SK-N-SH (cell line): ENCODE data around the gene RFTN1. TPM values are rescaled to one million over a fixed set of nuclear protein-coding genes. Genes with fewer than 3 reads are reported as not detected.

ENCODE experiments used
- CTCF ChIA-PET: fragments of 300-600, 350-600 bp; formaldehyde crosslinking; extraction: SDS; loops from one replicate; lab custom pipeline; 2021; lab: Yijun Ruan, JAX
- POLR2A ChIA-PET: fragments of 350-600 bp; sonication (Branson Sonifier 250); formaldehyde crosslinking; extraction: SDS; loops from one replicate; lab custom pipeline; 2020; ENCODE audit warnings: antibody characterized with exemption, inconsistent platforms; lab: Yijun Ruan, JAX
- DNase-seq: peaks from one replicate; pipeline ENCODE4 v3.0.0; 2012
- H2AFZ ChIP-seq: fragments of 200-600 bp; sonication (generic); 2 replicates; pipeline ENCODE4 v1.8.1; 2016; ENCODE audit warnings: antibody characterized with exemption, mild to moderate bottlenecking, low read depth
- H3F3A ChIP-seq: fragments of 200-600 bp; sonication (generic); replicated peaks from 2 replicates; pipeline ENCODE3; 2016; ENCODE audit warnings: antibody characterized with exemption, mild to moderate bottlenecking; ENCODE audit not compliant: insufficient read depth
- H3K27ac ChIP-seq, 2 experiments: fragments of 200-500 bp in 1 of 2; fragments of 200-600 bp in 1 of 2; sonication (Bioruptor generic) in 1 of 2; sonication (generic), shearing (Covaris generic) in 1 of 2; 2 replicates each; pipeline versions ENCODE4 v1.5.1 to v1.6.1; 2014 to 2016; ENCODE audit warnings: low read depth in 2 of 2, inconsistent platforms in 1 of 2, low read length in 1 of 2, mild to moderate bottlenecking in 1 of 2, mixed read lengths in 1 of 2
- H3K27me3 ChIP-seq: fragments of 200-600 bp; sonication (generic), shearing (Covaris generic); 2 replicates; pipeline ENCODE4 v1.6.1; 2016; ENCODE audit warnings: mixed run types; ENCODE audit not compliant: insufficient read depth
- H3K36me3 ChIP-seq, 2 experiments: fragments of 200-500 bp in 1 of 2; fragments of 200-600 bp in 1 of 2; sonication (Bioruptor generic) in 1 of 2; sonication (generic) in 1 of 2; replicated peaks in 1 of 2; 2 replicates each; pipeline versions ENCODE3 to v1.5.1; 2014 to 2016; ENCODE audit warnings: low read length in 1 of 2, mild to moderate bottlenecking in 1 of 2; ENCODE audit not compliant: insufficient read depth in 2 of 2, control insufficient read depth in 1 of 2
- H3K4me1 ChIP-seq, 2 experiments: fragments of 200-500 bp in 1 of 2; fragments of 200-600 bp in 1 of 2; sonication (Bioruptor generic) in 1 of 2; sonication (generic), shearing (Covaris generic) in 1 of 2; 2 replicates each; pipeline versions ENCODE4 v1.5.1 to v1.6.1; 2014 to 2016; ENCODE audit warnings: low read depth in 1 of 2, low read length in 1 of 2, mixed run types in 1 of 2; ENCODE audit not compliant: insufficient read depth in 2 of 2, control insufficient read depth in 1 of 2
- H3K4me2 ChIP-seq: fragments of 200-600 bp; sonication (generic), shearing (Covaris generic); 2 replicates; pipeline ENCODE4 v1.6.1; 2017; ENCODE audit warnings: mixed run types
- H3K4me3 ChIP-seq, 2 experiments: fragments of 200-500 bp in 1 of 2; fragments of 200-600 bp in 1 of 2; sonication (Bioruptor generic) in 1 of 2; sonication (generic), shearing (Covaris generic) in 1 of 2; 2 replicates each; pipeline versions ENCODE4 v1.5.1 to v1.8.1; 2014 to 2016; ENCODE audit warnings: low read depth in 2 of 2, inconsistent platforms in 1 of 2, low read length in 1 of 2, mild to moderate bottlenecking in 1 of 2, mixed read lengths in 1 of 2, moderate library complexity in 1 of 2
- H3K79me2 ChIP-seq: fragments of 200-600 bp; sonication (generic); 2 replicates; pipeline ENCODE4 v1.8.1; 2017; ENCODE audit warnings: mild to moderate bottlenecking; ENCODE audit not compliant: insufficient read depth
- H3K9ac ChIP-seq: fragments of 200-600 bp; sonication (generic); 2 replicates; pipeline ENCODE4 v1.6.1; 2017; ENCODE audit warnings: mixed run types
- H3K9me2 ChIP-seq: fragments of 200-600 bp; sonication (generic); 2 replicates; pipeline ENCODE4 v1.6.1; 2017; ENCODE audit warnings: mixed run types
- H3K9me3 ChIP-seq: fragments of 200-600 bp; sonication (generic); 2 replicates; pipeline ENCODE4 v1.6.1; 2017; ENCODE audit warnings: mixed run types, mild to moderate bottlenecking, moderate library complexity
- H4K20me1 ChIP-seq: fragments of 200-600 bp; sonication (generic); 2 replicates; pipeline ENCODE4 v1.6.1; 2017; ENCODE audit warnings: mild to moderate bottlenecking, mixed run types; ENCODE audit not compliant: insufficient read depth
- CTCF ChIP-seq: fragments of 200-600 bp; sonication (generic); IDR thresholded peaks from 2 replicates; pipeline ENCODE4 v1.6.1; 2017; ENCODE audit warnings: antibody characterized with exemption, mild to moderate bottlenecking, moderate library complexity
- EP300 ChIP-seq, 2 experiments: IDR thresholded peaks; 2 replicates each; pipeline versions ENCODE4 v1.4.0 to v1.6.1; 2012; ENCODE audit warnings: borderline replicate concordance in 1 of 2, low read depth in 1 of 2, low read length in 1 of 2
- FOXJ3 ChIP-seq: sonication (generic); formaldehyde crosslinking; IDR thresholded peaks from 2 replicates; pipeline ENCODE4 v1.5.1; 2020; ENCODE audit warnings: mild to moderate bottlenecking, missing genetic modification reagents
- MEF2A ChIP-seq: IDR thresholded peaks from 2 replicates; pipeline ENCODE4 v1.4.0; 2012; ENCODE audit warnings: low read depth, borderline replicate concordance
- MXI1 ChIP-seq: IDR thresholded peaks from 2 replicates; pipeline ENCODE4 v1.6.1; 2012; ENCODE audit warnings: mild to moderate bottlenecking, low read depth, low read length, improper control_type of control experiment
- POLR2AphosphoS5 ChIP-seq: IDR thresholded peaks from 2 replicates; pipeline ENCODE4 v1.6.1; 2012; ENCODE audit warnings: low read depth, low read length
- RAD21 ChIP-seq: IDR thresholded peaks from 2 replicates; pipeline ENCODE4 v1.6.1; 2012; ENCODE audit warnings: mild to moderate bottlenecking, low read length
- RCOR1 ChIP-seq: fragments of 150-350 bp; IDR thresholded peaks from 2 replicates; pipeline ENCODE4 v1.6.1; 2017; ENCODE audit warnings: antibody characterized with exemption, low read length
- RFX5 ChIP-seq: IDR thresholded peaks from 2 replicates; pipeline ENCODE4 v1.6.1; 2012; ENCODE audit warnings: mild to moderate bottlenecking, improper control_type of control experiment, low read length
- RXRA ChIP-seq: IDR thresholded peaks from 2 replicates; pipeline ENCODE4 v1.4.0; 2012; ENCODE audit warnings: low read depth, mild to moderate bottlenecking, borderline replicate concordance
- SIN3A ChIP-seq: IDR thresholded peaks from 2 replicates; pipeline ENCODE4 v1.6.1; 2012; ENCODE audit warnings: low read depth, mild to moderate bottlenecking, low read length, moderate library complexity, borderline replicate concordance
- TCF12 ChIP-seq: IDR thresholded peaks from 2 replicates; pipeline ENCODE4 v1.4.0; 2012
- USF2 ChIP-seq: fragments of 150-350 bp; IDR thresholded peaks from 2 replicates; pipeline ENCODE4 v1.6.1; 2017; ENCODE audit warnings: antibody characterized with exemption, low read length, low read depth, borderline replicate concordance
- WGBS: methylation state at CpG from one replicate; pipeline ENCODE4 v1.1.6; 2017; ENCODE audit warnings: low lambda C conversion rate; 5-methylcytosine and 5-hydroxymethylcytosine counted together
- polyA plus RNA-seq, 3 experiments: library from polyadenylated mRNA; depleted of rRNA; stranded (reverse); fragments of >200 nt; gene quantifications; 2 replicates each; pipeline ENCODE4 v1.2.3, GENCODE V29; 2012

RFTN1 gene
- polyA plus RNA-seq, 1 of the 3 experiments (the other 2 are of a cell fraction): 21.2 TPM

- H3K4me2 ChIP-seq: no peak overlapping the region
- no peaks in the 10 kb centered on the region for H4K20me1 ChIP-seq
- H3K27ac ChIP-seq: no peak overlapping the region; a peak in 1 of 4 replicates
- TF ChIP-seq MXI1 (no peak), RXRA (no peak)
- H3K4me3 ChIP-seq: no peak overlapping the region
- H2AFZ ChIP-seq: no peak overlapping the region
- ChIA-PET POLR2A (no interaction called here), CTCF (interaction anchor here (1.7 to 2.7 kb wide), 3 partner anchors 10 to 316 kb away, joined by 5 to 13 read pairs (median 6); no protein-coding TSS in a partner anchor)
- 98% methylated on average over 2 of the region's 2 CpGs for WGBS
- DNase-seq: no peak
- H3K9ac ChIP-seq: no peak overlapping the region
- peaks cover 3% of the 10 kb centered on the region for H3F3A ChIP-seq
- H3K36me3 ChIP-seq: peaks cover 0 to 35% of the 10 kb centered on the region in 2 experiments
- H3K9me2 ChIP-seq: no peaks in the 10 kb centered on the region
- no peaks in the 10 kb centered on the region for H3K79me2 ChIP-seq
- H3K27me3 ChIP-seq: no peaks in the 10 kb centered on the region
- H3K9me3 ChIP-seq: no peaks in the 10 kb centered on the region
- H3K4me1 ChIP-seq: no peaks in the 10 kb centered on the region
Observed at GRCh38 chr3:16280671-16281070, 232.8 kb downstream of the RFTN1 start.

- Histone ChIP-seq H4K20me1 (no peaks in the 10 kb centered on the region), H3K36me3 (peaks cover 0 to 35% of the 10 kb centered on the region in 2 experiments), H3K9ac (no peak overlapping the region)
- TF ChIP-seq USF2: no peak
- no peak for TF ChIP-seq RCOR1
- TF ChIP-seq POLR2AphosphoS5: no peak
- TF ChIP-seq RFX5: no peak
- no peak for TF ChIP-seq TCF12
- no peak for TF ChIP-seq RAD21
- TF ChIP-seq MEF2A: no peak
- TF ChIP-seq, all 33 proteins: peak for 0
- no peak for DNase-seq
- Histone ChIP-seq H3K9me2 (no peaks in the 10 kb centered on the region), H3K79me2 (no peaks in the 10 kb centered on the region), H3F3A (peaks cover 3% of the 10 kb centered on the region), H3K9me3 (no peaks in the 10 kb centered on the region), H3K4me3 (no peak overlapping the region), H3K4me1 (no peaks in the 10 kb centered on the region), H3K27me3 (no peaks in the 10 kb centered on the region), H2AFZ (no peak overlapping the region), H3K4me2 (no peak overlapping the region), H3K27ac (no peak overlapping the region)
- ChIA-PET POLR2A (no interaction called here), CTCF (interaction anchor here (0.7 to 2.8 kb wide), 4 partner anchors 11 to 292 kb away, joined by 3 to 20 read pairs (median 4); no protein-coding TSS in a partner anchor)
- WGBS: 100% methylated on average over 3 of the region's 3 CpGs
Observed at GRCh38 chr3:16279010-16279801, 234.3 kb downstream of the RFTN1 start.

- H3K4me2 ChIP-seq: no peak overlapping the region
- H3K9me3 ChIP-seq: no peaks in the 10 kb centered on the region
- peaks cover 3% of the 10 kb centered on the region for H3F3A ChIP-seq
- no peaks in the 10 kb centered on the region for H3K9me2 ChIP-seq
- no peaks in the 10 kb centered on the region for H3K27me3 ChIP-seq
- peaks cover 0 to 46% of the 10 kb centered on the region in 2 experiments for H3K36me3 ChIP-seq
- CTCF ChIA-PET: interaction anchor here (1.3 to 2.8 kb wide), 2 partner anchors 9 to 13 kb away, joined by 9 to 20 read pairs; no protein-coding TSS in a partner anchor
- DNase-seq: no peak
- H3K79me2 ChIP-seq: no peaks in the 10 kb centered on the region
- TF ChIP-seq RCOR1 (no peak), MXI1 (no peak), TCF12 (no peak), CTCF (no peak), EP300 (IDR thresholded peaks at IDR 0.05; ENCODE audit: borderline replicate concordance in 1 of 2, low read depth in 1 of 2, low read length in 1 of 2) (no peak), SIN3A (no peak), FOXJ3 (CRISPR knock-in tag) (no peak)
- TF ChIP-seq, all 33 proteins: peak for 0
- 92% methylated on average over 3 of the region's 3 CpGs for WGBS
- Histone ChIP-seq H4K20me1 (no peaks in the 10 kb centered on the region), H2AFZ (no peak overlapping the region), H3K4me1 (no peaks in the 10 kb centered on the region), H3K4me3 (no peak overlapping the region), H3K27ac (peak overlapping the region in 1 of 2 experiments; percentile 36; a peak in 1 of 4 replicates), H3K9ac (no peak overlapping the region)
- POLR2A ChIA-PET: interaction anchor here (0.6 kb wide), 1 partner anchor 634 kb away, joined by 3 read pairs; no protein-coding TSS in a partner anchor
Observed at GRCh38 chr3:16277471-16277870, 236.0 kb downstream of the RFTN1 start.
